Keratinocyte (primary cell): ENCODE measurements around the gene CUX1. TPM values are rescaled to one million over a fixed set of nuclear protein-coding genes. Genes with fewer than 3 reads are reported as not detected.

Experiments used
- DNase-seq: peaks from one replicate; pipeline ENCODE4 v3.0.0-alpha.2; 2011; ENCODE audit warnings: low read depth, missing footprints, low spot score
- FAIRE-seq: peaks from 2 replicates; lab custom pipeline; 2011; peaks lifted over from hg19 to GRCh38; lab: Jason Lieb, UNC
- H2AFZ ChIP-seq: 2 replicates; pipeline ENCODE4 v1.6.0; 2012; ENCODE audit warnings: low read length, control low read depth, inconsistent platforms; ENCODE audit not compliant: control insufficient read depth
- H3K27ac ChIP-seq: 2 replicates; pipeline ENCODE4 v1.5.1; 2011; ENCODE audit warnings: low read length; ENCODE audit not compliant: control insufficient read depth, insufficient read depth
- H3K27me3 ChIP-seq: 3 replicates; pipeline ENCODE4 v1.6.0; 2011; ENCODE audit warnings: low read length; ENCODE audit not compliant: control insufficient read depth, insufficient read depth; ENCODE audit errors: extremely low read depth
- H3K36me3 ChIP-seq, 2 experiments: 2 replicates in 1 of 2; 3 replicates in 1 of 2; pipeline ENCODE4 v1.5.1; 2011; ENCODE audit warnings: low read length in 2 of 2, mild to moderate bottlenecking in 1 of 2; ENCODE audit not compliant: control insufficient read depth in 2 of 2, insufficient read depth in 2 of 2; ENCODE audit errors: extremely low read depth in 1 of 2
- H3K4me1 ChIP-seq: 3 replicates; pipeline ENCODE4 v1.5.1; 2011; ENCODE audit warnings: low read length; ENCODE audit not compliant: control insufficient read depth, insufficient read depth; ENCODE audit errors: extremely low read depth
- H3K4me2 ChIP-seq: 3 replicates; pipeline ENCODE4 v1.6.0; 2011; ENCODE audit warnings: low read depth, low read length; ENCODE audit not compliant: control insufficient read depth, insufficient read depth; ENCODE audit errors: extremely low read depth
- H3K4me3 ChIP-seq, 3 experiments: fragments of 200-600 bp in 1 of 3; sonication (generic) in 1 of 3; 2 replicates in 2 of 3; 3 replicates in 1 of 3; pipeline ENCODE4 v1.5.1; 2011 to 2016; ENCODE audit warnings: low read length in 3 of 3, mild to moderate bottlenecking in 3 of 3, control low read depth in 2 of 3, inconsistent platforms in 1 of 3, low read depth in 1 of 3, mixed read lengths in 1 of 3, mixed run types in 1 of 3, moderate library complexity in 1 of 3; ENCODE audit not compliant: control insufficient read depth in 2 of 3, insufficient read depth in 2 of 3; ENCODE audit errors: extremely low read depth in 1 of 3
- H3K79me2 ChIP-seq: 2 replicates; pipeline ENCODE4 v1.6.0; 2012; ENCODE audit warnings: low read length; ENCODE audit not compliant: control insufficient read depth, insufficient read depth
- H3K9ac ChIP-seq: 3 replicates; pipeline ENCODE4 v1.6.0; 2011; ENCODE audit warnings: low read length; ENCODE audit not compliant: control insufficient read depth, insufficient read depth; ENCODE audit errors: extremely low read depth
- H3K9me1 ChIP-seq: 3 replicates; pipeline ENCODE4 v1.6.0; 2011; ENCODE audit warnings: low read length; ENCODE audit not compliant: control insufficient read depth, insufficient read depth; ENCODE audit errors: extremely low read depth
- H3K9me3 ChIP-seq: 2 replicates; pipeline ENCODE4 v1.5.1; 2012; ENCODE audit warnings: low read depth, low read length; ENCODE audit not compliant: control insufficient read depth
- H4K20me1 ChIP-seq: 3 replicates; pipeline ENCODE4 v1.6.0; 2011; ENCODE audit warnings: low read length; ENCODE audit not compliant: control insufficient read depth, insufficient read depth; ENCODE audit errors: extremely low read depth
- CTCF ChIP-seq, 3 experiments: IDR thresholded peaks in 1 of 3; conservative IDR thresholded peaks in 1 of 3; optimal IDR thresholded peaks in 1 of 3; 2 replicates in 2 of 3; 3 replicates in 1 of 3; pipeline versions ENCODE3 to v1.5.1; 2011; ENCODE audit warnings: low read length in 3 of 3, mild to moderate bottlenecking in 3 of 3, moderate library complexity in 2 of 3, control low read depth in 1 of 3, inconsistent platforms in 1 of 3; ENCODE audit not compliant: insufficient read depth in 2 of 3; ENCODE audit errors: extremely low read depth in 1 of 3
- EZH2 ChIP-seq: IDR thresholded peaks from one replicate; pipeline ENCODE4 v1.6.1; 2012; ENCODE audit warnings: inconsistent platforms, mild to moderate bottlenecking, low read length, moderate library complexity
- dilution Hi-C: fragments of 300-500 bp; cut with MboI; formaldehyde crosslinking; loops from one replicate; pipeline ENCODE4 v1.7.0; 2020; ENCODE audit warnings: low sequenced_read_pairs; ENCODE audit not compliant: extremely low pct_ligation_motif_present
- polyA plus RNA-seq, 5 experiments: library from polyadenylated mRNA; depleted of rRNA in 3 of 5; stranded (reverse) in 3 of 5; stranded (forward) in 1 of 5; unstranded in 1 of 5; fragments of >200 nt; gene quantifications; 1 replicate in 1 of 5; 2 replicates in 3 of 5; 3 replicates in 1 of 5; pipeline versions ENCODE4 v1.2.1 to v1.2.3, GENCODE V29; 2011 to 2012; ENCODE audit warnings: missing spikeins in 2 of 5, low read depth in 1 of 5, low replicate concordance in 1 of 5

Gene CUX1
- polyA plus RNA-seq, 1 donor (not counting 4 experiments of a cell fraction or from before 2014, with no cell fraction given) = 18.3 TPM

- Histone ChIP-seq H3K79me2 (no peaks in the 10 kb centered on the region), H3K4me2 (no peak overlapping the region), H3K36me3 (peaks cover 4 to 6% of the 10 kb centered on the region in 2 experiments), H3K9me1 (no peaks in the 10 kb centered on the region), H4K20me1 (no peaks in the 10 kb centered on the region), H3K27me3 (no peaks in the 10 kb centered on the region), H3K27ac (no peak overlapping the region), H3K4me3 (no peak overlapping the region), H3K4me1 (peaks cover 19% of the 10 kb centered on the region), H2AFZ (no peak overlapping the region), H3K9ac (no peak overlapping the region), H3K9me3 (no peaks in the 10 kb centered on the region)
- TF ChIP-seq CTCF (optimal IDR thresholded peaks at IDR 0.05 in 1 of 3, IDR thresholded peaks at IDR 0.05 in 1 of 3, conservative IDR thresholded peaks at IDR 0.05 in 1 of 3; ENCODE audit: extremely low read depth in 1 of 3, insufficient read depth in 2 of 3, low read length in 3 of 3) (no peak), EZH2 (no peak)
- DNase-seq = no peak
- dilution Hi-C loops = no loop called here
- no peak for FAIRE-seq
Measured at GRCh38 chr7:102101926-102102325, 284.5 kb downstream of the CUX1 start.

DNA sequence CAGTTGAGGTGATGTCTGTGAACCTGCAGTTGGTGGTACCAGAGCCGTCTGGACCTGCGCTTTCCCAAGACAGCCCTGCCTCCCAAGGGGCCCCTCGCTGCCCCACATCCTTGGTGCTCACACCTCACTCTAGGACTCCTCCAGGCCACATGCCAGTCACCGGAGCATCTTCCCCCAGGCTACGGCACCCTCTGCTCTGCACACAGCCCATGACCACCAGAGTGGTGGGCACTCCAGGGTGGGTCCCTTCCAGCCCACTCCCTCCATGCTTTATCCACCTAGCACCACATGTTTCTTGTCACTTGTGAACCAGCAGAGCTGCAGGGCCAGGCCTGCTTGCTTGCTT lies 285.6 kb downstream of the CUX1 start:
- Histone ChIP-seq H4K20me1 (no peaks in the 10 kb centered on the region), H3K4me3 (no peak overlapping the region), H3K79me2 (no peaks in the 10 kb centered on the region), H3K9ac (no peak overlapping the region), H3K27me3 (no peaks in the 10 kb centered on the region), H3K27ac (no peak overlapping the region), H3K4me2 (no peak overlapping the region), H3K9me1 (no peaks in the 10 kb centered on the region), H3K36me3 (peaks cover 4 to 8% of the 10 kb centered on the region in 2 experiments), H3K9me3 (no peaks in the 10 kb centered on the region), H2AFZ (no peak overlapping the region), H3K4me1 (peaks cover 19% of the 10 kb centered on the region)
- FAIRE-seq (no peak), DNase-seq (no peak)
- dilution Hi-C loops = no loop called here
- no peak for TF ChIP-seq EZH2
- TF ChIP-seq CTCF (optimal IDR thresholded peaks at IDR 0.05 in 1 of 3, IDR thresholded peaks at IDR 0.05 in 1 of 3, conservative IDR thresholded peaks at IDR 0.05 in 1 of 3; ENCODE audit: extremely low read depth in 1 of 3, insufficient read depth in 2 of 3, low read length in 3 of 3) = no peak
